Activated CD4-positive, alpha-beta T cell treated with anti-CD3 and anti-CD28 coated beads, Interleukin-2, amount 50 U/mL, for 1 hour (primary cell): ENCODE measurements around the gene EPDR1.

Source experiments
- DNase-seq: peaks from one replicate; pipeline ENCODE4 v3.0.0-alpha.2; 2020

Gene EPDR1

DNA sequence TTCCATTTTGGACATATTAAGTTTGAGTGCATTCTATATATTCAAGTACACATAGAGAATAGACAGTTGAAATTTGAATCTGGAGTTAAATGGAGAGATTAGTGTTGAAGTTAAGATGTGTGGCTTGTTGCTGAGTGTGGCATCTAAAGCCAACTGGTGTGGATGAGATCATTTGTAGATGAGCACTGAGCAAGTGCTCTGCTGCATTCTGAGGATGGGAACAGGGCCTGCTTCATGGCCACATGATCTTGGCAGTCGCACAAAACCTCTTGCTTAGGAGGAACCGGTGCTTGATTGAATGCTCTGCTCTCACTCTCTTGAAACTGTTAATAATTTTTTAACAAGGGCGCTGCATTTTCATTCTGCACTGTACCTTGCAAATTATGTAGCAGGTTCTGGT is 62.0 kb downstream of the EPDR1 start:
- no peak for DNase-seq

DNA sequence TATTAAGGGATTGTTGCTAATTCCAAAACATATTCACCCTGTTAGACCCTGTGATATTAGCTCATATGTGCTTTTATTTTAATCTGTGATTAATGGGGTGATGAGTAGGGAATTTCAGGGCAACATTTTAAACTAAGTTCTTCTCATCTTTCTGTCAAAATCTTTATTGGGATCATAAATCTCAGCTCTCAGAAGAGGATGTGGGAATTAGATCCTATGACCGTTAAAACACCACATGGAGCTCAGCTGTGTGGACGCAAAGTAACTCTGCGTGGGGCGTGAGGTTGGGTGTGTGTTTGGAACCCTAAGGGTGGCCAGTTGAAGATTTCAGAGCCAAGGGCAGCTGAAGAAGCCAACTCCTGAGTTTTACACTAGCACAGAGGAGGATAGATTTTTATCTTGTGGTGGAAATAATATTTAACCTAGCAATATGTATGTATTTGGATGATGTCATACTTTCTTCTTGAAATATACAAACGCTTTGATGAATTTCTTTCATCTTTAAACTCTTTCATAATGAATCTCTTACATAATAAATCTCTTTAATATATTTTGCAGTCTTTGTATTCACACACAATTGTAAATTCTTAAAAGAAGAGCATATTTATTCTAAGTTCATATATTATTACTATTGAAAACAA is 64.4 kb downstream of the EPDR1 start:
- no peak for DNase-seq

GRCh38 chr7:37986908-37987330 is 66.5 kb downstream of the EPDR1 start:
- DNase-seq = no peak

- DNase-seq = no peak
Measured at GRCh38 chr7:37987732-37988131, 67.3 kb downstream of the EPDR1 start.

DNA sequence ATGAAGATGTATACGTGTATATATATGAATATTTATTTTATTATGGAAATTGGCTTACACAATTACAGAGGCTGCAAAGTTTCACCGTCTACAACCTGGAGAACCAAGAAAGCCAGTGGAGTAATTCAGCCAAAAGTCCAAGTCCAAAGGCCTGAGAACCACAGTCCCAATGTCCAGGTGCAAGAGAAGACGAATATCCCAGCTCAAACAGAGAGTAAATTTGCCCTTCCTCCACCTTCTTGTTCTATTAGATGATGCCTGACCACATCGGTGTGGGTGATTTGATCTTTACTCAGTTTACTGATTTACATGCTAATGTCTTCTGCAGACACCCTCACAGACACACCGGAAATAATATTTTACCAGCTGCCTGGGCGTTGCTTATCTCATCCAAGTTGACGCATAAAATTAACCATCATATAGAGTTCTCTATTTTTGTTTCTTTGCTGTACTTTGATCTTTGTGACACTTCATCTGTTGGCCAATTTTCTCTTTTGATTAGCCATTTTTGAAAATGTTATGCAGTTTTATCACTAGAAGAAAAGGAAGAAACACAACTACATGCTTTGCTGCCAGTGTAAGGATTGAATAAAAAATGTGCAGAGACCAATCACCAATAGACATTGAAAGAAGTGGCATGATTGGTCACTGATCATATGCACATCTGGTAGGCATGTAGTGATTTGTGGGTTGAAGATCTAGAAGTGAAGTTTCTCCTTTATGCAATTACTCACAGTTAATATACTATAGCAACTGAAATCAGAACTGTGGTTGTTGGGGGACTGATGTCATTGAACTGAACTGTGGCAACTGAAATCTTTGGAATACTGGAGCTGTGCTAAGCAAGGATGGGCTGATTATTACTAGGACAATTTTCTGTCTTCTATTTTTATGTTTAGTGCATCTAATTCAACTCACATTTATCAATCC is 68.5 kb downstream of the EPDR1 start:
- DNase-seq = no peak

- no peak for DNase-seq
Measured at GRCh38 chr7:37990337-37990736, 69.9 kb downstream of the EPDR1 start.

DNA sequence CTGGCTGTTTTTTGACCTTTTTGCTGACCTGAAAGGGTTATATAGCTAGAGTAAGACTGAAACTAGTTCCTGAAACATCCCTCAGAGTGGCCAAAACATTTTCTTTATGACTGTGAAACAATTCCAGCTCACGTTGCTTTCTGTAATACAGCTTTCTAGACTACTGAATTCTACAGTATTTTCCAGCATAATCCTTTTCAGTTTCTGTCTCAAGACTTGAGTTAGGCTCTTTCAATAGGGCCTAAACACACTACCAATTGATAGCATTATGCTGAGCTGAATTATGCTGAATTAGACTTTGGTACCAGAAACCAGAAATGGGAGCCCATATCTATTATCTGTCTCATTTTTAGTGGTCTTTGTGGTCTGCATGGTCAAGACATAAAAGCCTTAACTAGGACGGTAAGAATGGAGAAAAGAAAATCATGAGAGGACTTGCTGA is 72.6 kb downstream of the EPDR1 start:
- DNase-seq = no peak

GRCh38 chr7:37999673-38000072 is 79.2 kb downstream of the EPDR1 start:
- no peak for DNase-seq

DNA sequence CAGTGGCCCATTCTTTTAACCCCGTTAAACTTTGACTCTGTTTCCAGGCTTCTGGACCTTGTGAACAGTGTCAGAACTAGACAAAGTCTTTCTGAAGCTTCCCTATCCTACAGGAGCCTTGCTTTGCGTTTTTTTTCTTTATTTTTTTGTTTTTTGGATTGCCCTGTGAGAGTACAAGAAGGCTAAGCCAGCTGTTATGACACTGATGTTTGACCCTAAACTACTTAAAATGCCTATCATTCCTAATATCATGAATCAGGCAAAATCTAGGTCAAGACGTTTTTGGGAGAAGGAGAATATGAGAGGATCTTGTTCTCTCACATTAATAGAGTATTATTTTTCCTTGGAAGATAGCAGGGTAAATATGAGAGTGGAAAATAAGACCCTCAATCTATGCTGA is 79.8 kb downstream of the EPDR1 start:
- no peak for DNase-seq
